GM21576 (cell line): Measurements from ENCODE around the gene TRIM61.
"Not testable (repeated sequence)": the region's sequence is repeated elsewhere in the genome, so short reads cannot be mapped to it uniquely, and the experiment has no call there.

ENCODE experiments used
- ATAC-seq: cut with Tn5 transposase; IDR thresholded peaks from one replicate; pipeline ENCODE4 v1.9.1; 2021; ENCODE audit warnings: mild to moderate bottlenecking, moderate library complexity; ENCODE audit not compliant: unreplicated experiment

Gene TRIM61

GRCh38 chr4:164977243-164978164 is at the start of gene TRIM61:
TRIM61 (minus strand) TSS chr4:164977657; CDS start chr4:164970002, 7,655 bp downstream.
- peak; percentile 89 for ATAC-seq

DNA sequence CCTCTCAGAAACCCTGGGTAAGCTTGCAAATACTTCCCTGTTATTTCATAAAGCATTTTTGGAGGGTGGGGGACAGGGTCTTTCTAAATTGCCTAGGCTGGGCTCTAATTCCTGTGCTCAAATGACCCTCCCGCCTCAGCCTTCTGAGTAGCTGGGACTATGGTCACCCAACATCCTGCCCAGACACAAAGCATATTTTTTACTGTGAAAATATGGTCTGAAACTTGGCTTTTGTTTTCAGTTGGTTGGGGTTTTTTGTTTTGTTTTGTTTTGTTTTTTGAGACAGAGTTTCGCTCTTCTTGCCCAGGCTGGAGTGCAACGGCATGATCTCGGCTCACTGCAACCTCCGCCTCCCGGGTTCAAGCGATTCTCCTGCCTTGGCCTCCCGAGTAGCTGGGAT is 48.3 kb upstream of the TRIM61 start:
- ATAC-seq: not testable (repeated sequence)

- not testable (repeated sequence) for ATAC-seq
Observed at GRCh38 chr4:165019995-165020394, 42.5 kb upstream of the TRIM61 start.

GRCh38 chr4:165016971-165017370 is 39.5 kb upstream of the TRIM61 start:
- ATAC-seq: no peak

- no peak for ATAC-seq
Observed at GRCh38 chr4:165013691-165014090, 36.2 kb upstream of the TRIM61 start.

GRCh38 chr4:165011403-165011802 is 33.9 kb upstream of the TRIM61 start:
- ATAC-seq: no peak

- no peak for ATAC-seq
Observed at GRCh38 chr4:165010991-165011390, 33.5 kb upstream of the TRIM61 start.

DNA sequence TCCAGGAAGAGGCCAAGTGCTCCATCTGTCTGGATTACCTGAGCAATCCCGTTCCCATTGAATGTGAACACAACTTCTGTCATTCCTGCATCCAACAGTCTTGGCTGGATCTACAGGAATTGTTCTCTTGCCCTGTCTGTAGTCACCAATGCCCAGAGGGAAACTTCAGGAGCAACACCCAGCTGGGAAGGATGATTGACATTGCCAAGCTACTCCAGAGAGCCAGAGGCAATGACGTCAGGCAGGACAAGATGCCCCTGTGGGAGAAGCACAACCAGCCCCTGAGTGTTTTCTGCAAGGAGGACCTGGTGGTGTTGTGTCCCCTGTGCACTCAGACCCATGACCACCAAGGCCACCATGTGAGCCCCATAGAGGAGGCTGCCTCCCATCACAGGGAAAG is 33.0 kb upstream of the TRIM61 start:
- ATAC-seq: no peak

DNA sequence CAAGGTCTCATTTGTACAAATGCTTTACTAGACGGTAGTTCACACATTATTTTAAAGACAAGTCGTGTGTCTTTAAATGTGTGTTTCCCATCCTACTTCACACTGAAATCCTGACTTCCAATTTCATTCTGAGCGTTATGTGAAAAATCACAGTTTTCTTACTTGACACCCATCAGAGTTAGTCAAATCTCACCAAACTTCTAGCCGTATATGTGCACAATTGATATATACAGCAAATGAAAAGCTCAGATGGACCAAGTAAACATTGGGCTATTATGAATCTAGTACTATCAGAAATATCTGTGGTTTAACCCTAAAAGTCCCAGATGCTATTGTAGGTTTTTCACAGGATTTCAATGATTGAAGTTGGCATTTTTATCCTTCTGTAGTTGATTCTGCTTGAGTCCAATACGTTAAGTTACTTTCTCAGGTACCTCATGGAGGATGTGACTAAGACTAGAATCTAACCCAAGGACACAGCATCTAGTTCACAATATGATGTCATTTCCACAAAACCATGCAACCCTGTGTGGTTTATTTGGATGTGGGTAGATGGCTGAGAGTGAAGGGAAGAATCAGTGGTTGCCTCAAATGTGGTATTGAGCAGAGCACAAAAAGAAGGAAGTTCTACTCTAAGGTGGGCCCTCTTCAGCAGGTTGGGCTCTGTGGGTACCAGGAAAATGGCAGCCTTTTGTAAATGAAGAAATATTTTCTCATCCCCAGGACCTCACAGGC is 32.2 kb upstream of the TRIM61 start:
- ATAC-seq: no peak

DNA sequence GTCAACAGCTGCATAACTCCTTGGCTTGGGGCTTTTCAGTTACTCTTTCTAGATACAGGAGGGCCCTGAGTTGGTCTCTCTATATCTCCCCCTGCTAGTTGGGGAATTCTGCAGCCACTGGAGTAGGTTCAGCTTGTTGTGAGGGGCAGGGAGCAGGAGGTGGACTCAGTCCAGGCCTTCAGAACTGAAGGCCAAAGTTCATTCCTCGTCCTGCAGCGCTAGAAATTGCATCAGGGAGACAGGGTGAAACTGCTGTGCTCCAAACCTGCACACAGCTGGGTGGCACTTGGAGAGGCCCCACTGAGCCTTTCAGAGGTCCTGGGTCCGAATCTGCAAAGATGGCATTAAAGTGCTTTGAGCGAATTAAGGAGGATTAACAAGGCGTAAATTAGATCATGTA is 29.4 kb upstream of the TRIM61 start:
- ATAC-seq: no peak

GRCh38 chr4:165006456-165006855 is 29.0 kb upstream of the TRIM61 start:
- no peak for ATAC-seq

- no peak for ATAC-seq
Observed at GRCh38 chr4:165005352-165005925, 28.0 kb upstream of the TRIM61 start.

GRCh38 chr4:165001957-165002356 is 24.5 kb upstream of the TRIM61 start:
- not testable (repeated sequence) for ATAC-seq

GRCh38 chr4:164998526-164999080 is 21.1 kb upstream of the TRIM61 start:
- ATAC-seq: not testable (repeated sequence)

DNA sequence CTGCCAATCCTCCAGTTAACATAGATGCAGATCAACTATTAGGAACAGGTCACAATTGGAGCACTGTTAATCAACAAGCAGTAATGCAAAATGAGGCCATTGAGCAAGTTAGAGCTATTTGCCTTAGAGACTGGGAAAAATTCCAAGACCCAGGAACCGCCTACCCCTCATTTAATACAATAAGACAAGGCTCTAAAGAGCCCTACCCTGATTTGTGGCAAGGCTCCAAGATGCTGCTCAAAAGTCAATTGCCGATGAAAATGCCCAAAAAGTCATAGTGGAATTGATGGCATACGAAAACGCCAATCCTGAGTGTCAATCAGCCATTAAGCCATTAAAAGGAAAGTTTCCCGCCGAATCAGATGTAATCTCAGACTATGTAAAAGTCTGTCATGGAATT is 20.5 kb upstream of the TRIM61 start:
- no peak for ATAC-seq

- no peak for ATAC-seq
Observed at GRCh38 chr4:164997324-164997723, 19.9 kb upstream of the TRIM61 start.

DNA sequence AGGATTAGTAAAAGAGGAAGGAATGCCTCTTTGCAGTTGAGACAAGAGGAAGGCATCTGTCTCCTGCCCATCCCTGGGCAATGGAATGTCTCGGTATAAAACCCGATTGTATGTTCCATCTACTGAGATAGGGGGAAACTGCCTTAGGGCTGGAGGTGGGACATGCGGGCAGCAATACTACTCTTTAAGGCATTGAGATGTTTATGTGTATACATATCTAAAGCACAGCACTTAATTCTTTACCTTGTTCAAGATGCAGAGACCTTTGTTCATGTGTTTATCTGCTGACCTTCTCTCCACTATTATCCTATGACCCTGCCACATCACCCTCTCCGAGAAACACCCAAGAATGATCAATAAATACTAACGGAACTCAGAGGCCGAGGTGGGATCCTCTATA is 18.7 kb upstream of the TRIM61 start:
- ATAC-seq: not testable (repeated sequence)

DNA sequence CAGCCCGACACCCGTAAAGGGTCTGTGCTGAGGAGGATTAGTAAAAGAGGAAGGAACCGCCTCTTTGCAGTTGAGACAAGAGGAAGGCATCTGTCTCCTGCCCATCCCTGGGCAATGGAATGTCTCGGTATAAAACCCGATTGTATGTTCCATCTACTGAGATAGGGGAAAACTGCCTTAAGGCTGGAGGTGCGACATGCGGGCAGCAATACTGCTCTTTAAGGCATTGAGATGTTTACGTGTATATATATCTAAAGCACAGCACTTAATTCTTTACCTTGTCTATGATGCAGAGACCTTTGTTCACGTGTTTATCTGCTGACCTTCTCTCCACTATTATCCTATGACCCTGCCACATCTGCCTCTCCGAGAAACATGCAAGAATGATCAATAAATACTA is 13.3 kb upstream of the TRIM61 start:
- not testable (repeated sequence) for ATAC-seq

DNA sequence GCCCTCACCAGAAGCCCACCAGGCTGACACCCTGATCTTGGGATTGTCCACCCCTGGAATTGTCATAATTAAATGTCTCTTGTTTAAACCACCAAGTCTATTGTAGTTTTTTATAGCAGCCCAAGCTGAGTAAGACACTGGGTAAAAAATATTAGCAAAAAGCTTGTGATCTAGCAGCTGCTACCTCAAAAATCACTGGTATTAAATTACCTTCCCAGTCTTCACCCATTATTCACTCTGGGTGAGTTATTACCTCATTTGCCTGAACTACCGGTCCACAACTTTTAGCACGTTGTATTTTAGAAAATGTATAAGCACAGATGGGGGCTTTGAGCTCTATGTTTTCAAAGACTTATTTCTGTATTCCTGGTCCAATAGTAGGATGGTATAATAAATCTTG is 12.0 kb upstream of the TRIM61 start:
- no peak for ATAC-seq

- not testable (repeated sequence) for ATAC-seq
Observed at GRCh38 chr4:164971929-164972328, 5.5 kb downstream of the TRIM61 start.

- no peak for ATAC-seq
Observed at GRCh38 chr4:164959896-164960295, 17.6 kb downstream of the TRIM61 start.
